HG03039 (cell line): Measurements from ENCODE around the gene RGS3.
"Not testable (repeated sequence)": the region's sequence is repeated elsewhere in the genome, so short reads cannot be mapped to it uniquely, and the experiment has no call there.

Experiments
- ATAC-seq: cut with Tn5 transposase; IDR thresholded peaks from one replicate; pipeline ENCODE4 v1.9.1; 2021; ENCODE audit warnings: mild to moderate bottlenecking, moderate library complexity; ENCODE audit not compliant: unreplicated experiment

The RGS3 gene

GRCh38 chr9:113631871-113632665 is 168.5 kb downstream of the RGS3 start:
- ATAC-seq: no peak

- no peak for ATAC-seq
Observed at GRCh38 chr9:113632776-113633590, 169.5 kb downstream of the RGS3 start.

GRCh38 chr9:113633782-113634595 is 170.5 kb downstream of the RGS3 start:
- no peak for ATAC-seq

GRCh38 chr9:113634596-113635515 is 171.3 kb downstream of the RGS3 start:
- ATAC-seq: no peak

GRCh38 chr9:113635586-113635985 is 172.1 kb downstream of the RGS3 start:
- ATAC-seq: no peak

GRCh38 chr9:113636165-113636564 is 172.6 kb downstream of the RGS3 start:
- ATAC-seq: no peak

GRCh38 chr9:113636693-113637092 is 173.2 kb downstream of the RGS3 start:
- no peak for ATAC-seq

- ATAC-seq: no peak
Observed at GRCh38 chr9:113638490-113638889, 175.0 kb downstream of the RGS3 start.

- no peak for ATAC-seq
Observed at GRCh38 chr9:113638897-113639296, 175.4 kb downstream of the RGS3 start.

- not testable (repeated sequence) for ATAC-seq
Observed at GRCh38 chr9:113639411-113639970, 176.0 kb downstream of the RGS3 start.

- ATAC-seq: no peak
Observed at GRCh38 chr9:113640418-113640817, 176.9 kb downstream of the RGS3 start.

GRCh38 chr9:113641100-113641885 is 177.8 kb downstream of the RGS3 start:
- ATAC-seq: no peak

GRCh38 chr9:113644321-113644720 is 180.8 kb downstream of the RGS3 start:
- no peak for ATAC-seq

GRCh38 chr9:113645227-113645977 is 181.9 kb downstream of the RGS3 start:
- no peak for ATAC-seq

GRCh38 chr9:113645978-113646253 is 182.4 kb downstream of the RGS3 start:
- no peak for ATAC-seq

- no peak for ATAC-seq
Observed at GRCh38 chr9:113646491-113646890, 183.0 kb downstream of the RGS3 start.
